Gastroesophageal sphincter (tissue), 4 donors: ENCODE data around the gene HNRNPM. TPM values are rescaled to one million over a fixed set of nuclear protein-coding genes. Genes with fewer than 3 reads are reported as not detected.
A peak's percentile ranks its signal among the peaks of the same experiment; 100 is the strongest.

Experiments
- ATAC-seq: fragments of 150-250 bp; one replicate; pipeline ENCODE4 v1.9.1; 2016; ENCODE audit warnings: mild to moderate bottlenecking, moderate library complexity
- H3K27ac ChIP-seq, 4 donors: fragments of 200-600 bp; sonication (generic) in 3 of 4; 1 replicate in 3 of 4; 2 replicates in 1 of 4; pipeline ENCODE4 v1.5.1; 2016 to 2019
- H3K27me3 ChIP-seq: fragments of 200-600 bp; sonication (generic); one replicate; pipeline ENCODE4 v1.5.1; 2019
- H3K36me3 ChIP-seq, 2 donors: fragments of 200-600 bp; sonication (generic); one replicate each; pipeline ENCODE4 v1.5.1; 2019; ENCODE audit warnings: control low read depth in 1 of 2
- H3K4me1 ChIP-seq, 3 donors: fragments of 200-600 bp; sonication (generic); 1 replicate in 2 of 3; 2 replicates in 1 of 3; pipeline ENCODE4 v1.5.1; 2016 to 2019; ENCODE audit warnings: control low read depth in 2 of 3
- H3K4me3 ChIP-seq, 2 donors: fragments of 200-600 bp; sonication (generic); one replicate each; pipeline ENCODE4 v1.5.1; 2019; ENCODE audit warnings: mild to moderate bottlenecking in 1 of 2, moderate library complexity in 1 of 2
- H3K9me3 ChIP-seq, 3 donors: fragments of 200-600 bp; sonication (generic); one replicate each; pipeline ENCODE4 v1.5.1; 2017 to 2019; ENCODE audit warnings: control low read depth in 2 of 3
- EP300 ChIP-seq: sonication (generic); formaldehyde crosslinking; IDR thresholded peaks from one replicate; pipeline ENCODE4 v1.6.1; 2017; ENCODE audit warnings: antibody characterized with exemption, mild to moderate bottlenecking
- POLR2A ChIP-seq, 2 donors: fragments of 450-650 bp; IDR thresholded peaks; one replicate each; pipeline ENCODE4 v1.6.1; 2017; ENCODE audit warnings: antibody characterized with exemption in 2 of 2, mild to moderate bottlenecking in 2 of 2, moderate library complexity in 1 of 2
- POLR2AphosphoS5 ChIP-seq: sonication (generic); formaldehyde crosslinking; IDR thresholded peaks from one replicate; pipeline ENCODE4 v1.6.1; 2017; ENCODE audit warnings: antibody characterized with exemption
- WGBS, 2 donors: methylation state at CpG; one replicate each; pipeline ENCODE4 v1.1.5; 2018; ENCODE audit warnings: low coverage in 1 of 2; 5-methylcytosine and 5-hydroxymethylcytosine counted together
- total RNA-seq, 4 donors: library from RNA; depleted of rRNA; stranded (reverse); fragments of >200 nt; gene quantifications; one replicate each; pipeline ENCODE4 v1.1.0, GENCODE V29; 2016
- TF ChIP-seq, protein P1 (sequence below), 4 experiments: fragments of 200-600 bp in 2 of 4; fragments of 450-650 bp in 2 of 4; sonication (generic) in 1 of 4; IDR thresholded peaks; one replicate each; pipeline ENCODE4 v1.5.1; 2017 to 2019; ENCODE audit warnings: antibody characterized with exemption in 4 of 4, mild to moderate bottlenecking in 2 of 4, moderate library complexity in 2 of 4

HNRNPM gene
- total RNA-seq, 4 donors from 2014 or later: 75.1 to 120 (median 101) TPM

DNA sequence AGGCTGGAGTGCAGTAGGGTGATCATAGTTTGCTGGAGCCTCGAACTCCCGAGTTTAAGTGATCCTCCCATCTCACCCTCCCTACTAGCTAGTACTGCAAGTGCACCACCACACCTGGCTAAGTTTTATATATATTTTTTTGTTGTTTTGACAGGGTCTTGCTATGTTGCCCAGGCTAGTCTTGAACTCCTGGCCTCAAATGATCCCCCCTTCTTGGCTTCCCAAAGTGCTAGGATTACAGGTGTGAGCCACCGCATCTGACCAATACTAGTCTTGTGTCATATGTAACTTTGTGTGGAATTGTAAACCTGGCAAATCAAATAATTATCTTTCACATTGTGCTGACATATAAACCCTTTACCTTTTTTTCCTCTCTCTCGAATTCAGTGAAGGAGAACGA is 10.2 kb downstream of the HNRNPM start:
- Histone ChIP-seq H3K27me3 (no peaks in the 10 kb centered on the region), H3K27ac (no peak overlapping the region), H3K4me1 (peaks cover 29 to 100% (median 56%) of the 10 kb centered on the region in 3 donors), H3K9me3 (no peaks in the 10 kb centered on the region), H3K36me3 (peaks cover 0 to 27% of the 10 kb centered on the region in 2 donors), H3K4me3 (no peak overlapping the region)
- 75 to 86% methylated on average over 4 of the region's 5 CpGs for WGBS, 2 donors
- no peak for ATAC-seq
- TF ChIP-seq, protein P1, sequence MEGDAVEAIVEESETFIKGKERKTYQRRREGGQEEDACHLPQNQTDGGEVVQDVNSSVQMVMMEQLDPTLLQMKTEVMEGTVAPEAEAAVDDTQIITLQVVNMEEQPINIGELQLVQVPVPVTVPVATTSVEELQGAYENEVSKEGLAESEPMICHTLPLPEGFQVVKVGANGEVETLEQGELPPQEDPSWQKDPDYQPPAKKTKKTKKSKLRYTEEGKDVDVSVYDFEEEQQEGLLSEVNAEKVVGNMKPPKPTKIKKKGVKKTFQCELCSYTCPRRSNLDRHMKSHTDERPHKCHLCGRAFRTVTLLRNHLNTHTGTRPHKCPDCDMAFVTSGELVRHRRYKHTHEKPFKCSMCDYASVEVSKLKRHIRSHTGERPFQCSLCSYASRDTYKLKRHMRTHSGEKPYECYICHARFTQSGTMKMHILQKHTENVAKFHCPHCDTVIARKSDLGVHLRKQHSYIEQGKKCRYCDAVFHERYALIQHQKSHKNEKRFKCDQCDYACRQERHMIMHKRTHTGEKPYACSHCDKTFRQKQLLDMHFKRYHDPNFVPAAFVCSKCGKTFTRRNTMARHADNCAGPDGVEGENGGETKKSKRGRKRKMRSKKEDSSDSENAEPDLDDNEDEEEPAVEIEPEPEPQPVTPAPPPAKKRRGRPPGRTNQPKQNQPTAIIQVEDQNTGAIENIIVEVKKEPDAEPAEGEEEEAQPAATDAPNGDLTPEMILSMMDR (IDR thresholded peaks at IDR 0.05): no peak
- TF ChIP-seq POLR2AphosphoS5: no peak
- no peak for TF ChIP-seq POLR2A (IDR thresholded peaks at IDR 0.05)
- TF ChIP-seq EP300: no peak

DNA sequence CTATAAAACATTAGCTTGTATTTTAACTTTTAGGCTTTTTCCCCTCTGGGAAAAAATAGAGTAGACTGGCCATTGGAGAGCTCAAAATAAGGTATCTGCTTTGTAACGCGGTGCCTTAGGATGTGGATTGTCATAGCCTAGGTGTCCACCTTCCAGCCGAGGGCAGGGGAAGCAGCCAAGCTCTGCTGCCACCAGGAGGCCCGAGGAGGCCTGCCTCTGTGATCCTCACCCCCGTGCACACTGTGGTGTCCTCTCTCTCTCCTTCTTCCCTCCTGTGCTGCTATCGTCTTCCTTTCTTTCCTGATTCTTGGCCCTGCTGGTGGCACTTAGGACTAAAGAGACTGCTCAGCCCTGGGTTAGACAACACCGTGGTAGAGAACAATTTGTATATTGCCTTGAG is 11.3 kb downstream of the HNRNPM start:
- no peak overlapping the region for H3K4me3 ChIP-seq
- no peak for TF ChIP-seq POLR2AphosphoS5
- TF ChIP-seq, protein P1 (IDR thresholded peaks at IDR 0.05): peak in 2 of 4 experiments; percentile 12 to 31
- H3K27ac ChIP-seq: no peak overlapping the region
- peaks cover 38 to 100% (median 65%) of the 10 kb centered on the region in 3 donors for H3K4me1 ChIP-seq
- H3K36me3 ChIP-seq: peaks cover 0 to 27% of the 10 kb centered on the region in 2 donors
- no peak for ATAC-seq
- no peaks in the 10 kb centered on the region for H3K9me3 ChIP-seq
- H3K27me3 ChIP-seq: no peaks in the 10 kb centered on the region
- 67 to 68% methylated on average over 3 to 6 of the region's 7 CpGs for WGBS, 2 donors

DNA sequence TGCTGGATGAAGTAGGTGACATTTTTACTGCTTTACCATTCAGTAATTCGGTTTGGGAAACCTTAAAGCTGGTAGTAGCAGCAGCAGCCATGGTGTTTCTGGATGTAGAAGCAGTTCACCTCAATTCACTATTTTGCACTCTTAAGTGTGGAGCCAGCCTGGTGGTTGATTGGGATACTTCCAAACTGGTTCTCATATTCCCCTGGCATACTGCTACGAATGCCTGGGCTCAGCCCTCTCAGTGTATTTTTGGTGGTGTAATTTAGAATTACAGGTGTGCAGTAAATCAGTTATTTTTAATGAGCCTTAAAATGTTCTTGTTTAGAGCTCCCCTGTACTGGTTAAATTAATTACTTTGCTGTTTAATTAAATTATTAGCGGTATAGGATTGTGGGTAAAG is 12.4 kb downstream of the HNRNPM start:
- WGBS, 2 donors: 58 to 65% methylated on average over 3 of the region's 3 CpGs
- Histone ChIP-seq H3K36me3 (peaks cover 0 to 27% of the 10 kb centered on the region in 2 donors), H3K27ac (peak overlapping the region in 1 of 4 donors; percentile 74), H3K4me1 (peaks cover 39 to 100% (median 57%) of the 10 kb centered on the region in 3 donors), H3K9me3 (no peaks in the 10 kb centered on the region), H3K4me3 (no peak overlapping the region), H3K27me3 (no peaks in the 10 kb centered on the region)
- no peak for ATAC-seq
- TF ChIP-seq POLR2A (IDR thresholded peaks at IDR 0.05): no peak
- TF ChIP-seq, protein P1 (IDR thresholded peaks at IDR 0.05): peak in 1 of 4 experiments; percentile 15

DNA sequence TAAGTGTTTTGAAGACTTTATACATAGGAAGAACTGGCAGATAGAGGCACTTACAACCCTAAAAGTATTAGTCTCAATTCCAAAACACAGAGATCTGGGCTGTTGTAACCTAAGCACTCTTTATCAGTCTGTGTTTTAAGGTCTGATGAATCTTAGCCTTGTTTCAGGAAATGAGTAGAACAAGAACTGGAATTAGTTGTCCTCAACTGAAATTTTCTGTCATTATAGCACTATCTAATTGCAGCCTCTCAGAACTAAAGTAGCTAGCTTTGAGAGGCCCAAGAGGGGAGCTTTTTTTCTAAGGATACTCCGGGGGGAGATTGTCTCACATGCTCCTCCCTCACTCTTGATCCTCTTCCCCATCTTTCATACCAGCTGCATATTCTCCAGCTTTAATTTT is 13.1 kb downstream of the HNRNPM start:
- no peak for ATAC-seq
- Histone ChIP-seq H3K27ac (peak overlapping the region in 2 of 4 donors; percentile 67 to 74), H3K36me3 (peaks cover 0 to 27% of the 10 kb centered on the region in 2 donors), H3K9me3 (no peaks in the 10 kb centered on the region), H3K27me3 (no peaks in the 10 kb centered on the region), H3K4me3 (no peak overlapping the region), H3K4me1 (peaks cover 35 to 100% (median 52%) of the 10 kb centered on the region in 3 donors)
- WGBS, 2 donors: 50 to 67% methylated on average over 1 of the region's 1 CpG
- TF ChIP-seq POLR2AphosphoS5 (no peak), EP300 (no peak), POLR2A (IDR thresholded peaks at IDR 0.05) (no peak)
- TF ChIP-seq, protein P1 (IDR thresholded peaks at IDR 0.05): no peak

DNA sequence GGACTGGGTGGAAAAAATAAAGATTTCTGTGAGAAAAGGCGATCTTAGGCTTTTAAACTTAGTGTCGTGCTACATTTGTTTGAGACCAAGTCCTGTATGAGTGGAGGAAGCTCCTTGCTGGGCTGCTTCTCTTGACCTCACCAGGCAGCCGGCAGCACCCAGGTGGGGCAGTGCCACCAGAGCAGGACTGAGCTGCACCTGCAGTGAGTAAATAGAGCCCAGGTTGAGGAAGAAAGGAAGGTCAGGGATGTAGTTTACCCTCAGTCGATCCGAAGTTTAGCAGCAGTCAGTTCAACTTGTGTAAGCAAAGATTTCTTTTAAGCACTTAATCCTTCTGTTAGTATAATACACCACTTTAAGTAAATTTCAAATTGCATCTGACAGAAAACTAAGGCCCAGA is 13.6 kb downstream of the HNRNPM start:
- 36 to 44% methylated on average over 3 to 4 of the region's 5 CpGs for WGBS, 2 donors
- Histone ChIP-seq H3K27ac (peak overlapping the region in 3 of 4 donors; percentile 67 to 74 (median 74)), H3K27me3 (no peaks in the 10 kb centered on the region), H3K9me3 (no peaks in the 10 kb centered on the region), H3K36me3 (peaks cover 0 to 31% of the 10 kb centered on the region in 2 donors), H3K4me3 (no peak overlapping the region), H3K4me1 (peaks cover 35 to 100% (median 52%) of the 10 kb centered on the region in 3 donors)
- no peak for ATAC-seq
- TF ChIP-seq, protein P1 (IDR thresholded peaks at IDR 0.05): no peak
- TF ChIP-seq EP300 (no peak), POLR2A (IDR thresholded peaks at IDR 0.05) (no peak), POLR2AphosphoS5 (no peak)
